RCC 7860 (cell line): Measurements from ENCODE around the gene BEND7.
A peak's percentile ranks its signal among the peaks of the same experiment; 100 is the strongest.
"Not testable (repeated sequence)": the region's sequence is repeated elsewhere in the genome, so short reads cannot be mapped to it uniquely, and the experiment has no call there.

ENCODE experiments used
- DNase-seq: peaks from one replicate; pipeline ENCODE4 v3.0.0-alpha.2; 2015; ENCODE audit warnings: low spot score
- FAIRE-seq: peaks from 2 replicates; lab custom pipeline; 2012; peaks lifted over from hg19 to GRCh38; lab: Jason Lieb, UNC

Gene BEND7

GRCh38 chr10:13427943-13428342 is 100.9 kb downstream of the BEND7 start:
- not testable (repeated sequence) for FAIRE-seq, DNase-seq

- DNase-seq: no peak
- FAIRE-seq: no peak
Measured at GRCh38 chr10:13425397-13425796, 103.4 kb downstream of the BEND7 start.

GRCh38 chr10:13422800-13423199 is 106.0 kb downstream of the BEND7 start:
- DNase-seq: no peak
- no peak for FAIRE-seq

- DNase-seq (no peak), FAIRE-seq (no peak)
Measured at GRCh38 chr10:13421382-13421917, 107.4 kb downstream of the BEND7 start.

- no peak for DNase-seq
Measured at GRCh38 chr10:13420532-13421307, 108.1 kb downstream of the BEND7 start.

GRCh38 chr10:13417459-13418126 is 111.2 kb downstream of the BEND7 start:
- FAIRE-seq (peak; percentile 46), DNase-seq (peak; percentile 33)

More at GRCh38 chr10:13420532-13421307, 108.1 kb downstream of the BEND7 start:
- no peak for FAIRE-seq

GRCh38 chr10:13416760-13417159 is 112.1 kb downstream of the BEND7 start:
- no peak for FAIRE-seq
- no peak for DNase-seq

- DNase-seq: no peak
- no peak for FAIRE-seq
Measured at GRCh38 chr10:13414855-13415254, 114.0 kb downstream of the BEND7 start.

GRCh38 chr10:13414137-13414536 is 114.7 kb downstream of the BEND7 start:
- FAIRE-seq (no peak), DNase-seq (no peak)

GRCh38 chr10:13412894-13413293 is 115.9 kb downstream of the BEND7 start:
- no peak for FAIRE-seq
- DNase-seq: no peak

GRCh38 chr10:13404791-13405190 is 124.0 kb downstream of the BEND7 start:
- FAIRE-seq: no peak

GRCh38 chr10:13404305-13404759 is 124.5 kb downstream of the BEND7 start:
- FAIRE-seq: no peak
- DNase-seq: no peak

More at GRCh38 chr10:13404791-13405190, 124.0 kb downstream of the BEND7 start:
- DNase-seq: no peak

GRCh38 chr10:13403426-13403825 is 125.4 kb downstream of the BEND7 start:
- FAIRE-seq, DNase-seq: not testable (repeated sequence)

GRCh38 chr10:13402021-13402420 is 126.8 kb downstream of the BEND7 start:
- FAIRE-seq (no peak), DNase-seq (no peak)

GRCh38 chr10:13401142-13401541 is 127.7 kb downstream of the BEND7 start:
- DNase-seq (no peak), FAIRE-seq (no peak)

GRCh38 chr10:13400196-13400965 is 128.4 kb downstream of the BEND7 start:
- FAIRE-seq (no peak), DNase-seq (no peak)

GRCh38 chr10:13399752-13400151 is 129.1 kb downstream of the BEND7 start:
- DNase-seq: no peak
- FAIRE-seq: no peak

GRCh38 chr10:13399236-13399635 is 129.6 kb downstream of the BEND7 start:
- FAIRE-seq: no peak
- DNase-seq: no peak

- FAIRE-seq (no peak), DNase-seq (no peak)
Measured at GRCh38 chr10:13397052-13397451, 131.8 kb downstream of the BEND7 start.

GRCh38 chr10:13396369-13396768 is 132.4 kb downstream of the BEND7 start:
- FAIRE-seq: no peak
- DNase-seq: no peak

GRCh38 chr10:13395540-13395939 is 133.3 kb downstream of the BEND7 start:
- no peak for FAIRE-seq
- DNase-seq: no peak
